ENCODE data around the gene HTR7.

HTR7 gene

GRCh38 chr10:90734415-90734814, 123.4 kb downstream of the HTR7 start:
- TF ChIP-seq EZH2 (IDR thresholded peaks at IDR 0.05; ENCODE audit: borderline replicate concordance, low read length) = no peak
- TF ChIP-seq, protein P1, sequence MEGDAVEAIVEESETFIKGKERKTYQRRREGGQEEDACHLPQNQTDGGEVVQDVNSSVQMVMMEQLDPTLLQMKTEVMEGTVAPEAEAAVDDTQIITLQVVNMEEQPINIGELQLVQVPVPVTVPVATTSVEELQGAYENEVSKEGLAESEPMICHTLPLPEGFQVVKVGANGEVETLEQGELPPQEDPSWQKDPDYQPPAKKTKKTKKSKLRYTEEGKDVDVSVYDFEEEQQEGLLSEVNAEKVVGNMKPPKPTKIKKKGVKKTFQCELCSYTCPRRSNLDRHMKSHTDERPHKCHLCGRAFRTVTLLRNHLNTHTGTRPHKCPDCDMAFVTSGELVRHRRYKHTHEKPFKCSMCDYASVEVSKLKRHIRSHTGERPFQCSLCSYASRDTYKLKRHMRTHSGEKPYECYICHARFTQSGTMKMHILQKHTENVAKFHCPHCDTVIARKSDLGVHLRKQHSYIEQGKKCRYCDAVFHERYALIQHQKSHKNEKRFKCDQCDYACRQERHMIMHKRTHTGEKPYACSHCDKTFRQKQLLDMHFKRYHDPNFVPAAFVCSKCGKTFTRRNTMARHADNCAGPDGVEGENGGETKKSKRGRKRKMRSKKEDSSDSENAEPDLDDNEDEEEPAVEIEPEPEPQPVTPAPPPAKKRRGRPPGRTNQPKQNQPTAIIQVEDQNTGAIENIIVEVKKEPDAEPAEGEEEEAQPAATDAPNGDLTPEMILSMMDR (IDR thresholded peaks at IDR 0.05; ENCODE audit: low read length) = no peak
- no peak overlapping the region for H3K4me2 ChIP-seq (ENCODE audit: low read length)
- H3F3A ChIP-seq (ENCODE audit: insufficient read depth, low read length) = no peaks in the 10 kb centered on the region
- no peak overlapping the region for H3K4me3 ChIP-seq (ENCODE audit: low read depth, low read length, poor library complexity, severe bottlenecking)
- no peaks in the 10 kb centered on the region for H3K79me2 ChIP-seq (ENCODE audit: insufficient read depth, low read length)
- no peaks in the 10 kb centered on the region for H3K9me2 ChIP-seq (ENCODE audit: low read depth, low read length)
- no peaks in the 10 kb centered on the region for H3K27me3 ChIP-seq (ENCODE audit: insufficient read depth, low read length)
- H3K36me3 ChIP-seq (ENCODE audit: insufficient read depth, low read length) = no peaks in the 10 kb centered on the region
- H2AFZ ChIP-seq (ENCODE audit: low read length) = no peak overlapping the region
- no peak overlapping the region for H3K27ac ChIP-seq (ENCODE audit: low read depth, low read length, poor library complexity, severe bottlenecking)
- no peaks in the 10 kb centered on the region for H4K20me1 ChIP-seq (ENCODE audit: insufficient read depth, low read length)
- no peaks in the 10 kb centered on the region for H3K9me3 ChIP-seq (ENCODE audit: low read length)
- no peak overlapping the region for H3K9ac ChIP-seq (ENCODE audit: low read length)
- H3K4me1 ChIP-seq (ENCODE audit: insufficient read depth, low read length, severe bottlenecking) = no peaks in the 10 kb centered on the region

DNA sequence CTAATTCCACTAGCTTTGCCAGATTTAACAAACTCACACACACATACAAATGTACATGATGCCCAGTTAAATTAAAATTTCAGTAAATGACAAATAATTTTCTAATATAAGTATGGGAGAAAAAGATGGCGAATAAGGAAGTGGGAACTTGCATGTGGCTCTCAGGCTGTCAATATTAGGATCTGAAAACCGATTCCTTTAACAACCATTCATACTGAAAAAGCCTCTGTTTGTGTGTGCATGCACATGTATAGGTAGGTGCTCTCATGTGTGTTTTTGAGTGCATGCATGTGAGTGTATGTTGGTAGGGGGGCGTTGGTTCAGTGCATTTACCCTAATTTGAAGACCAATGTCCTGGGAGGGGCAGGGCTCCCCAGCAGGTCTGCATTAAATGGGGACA, 125.3 kb downstream of the HTR7 start:
- Histone ChIP-seq H3F3A (ENCODE audit: insufficient read depth, low read length) (no peaks in the 10 kb centered on the region), H2AFZ (ENCODE audit: low read length) (no peak overlapping the region), H3K27ac (ENCODE audit: low read depth, low read length, poor library complexity, severe bottlenecking) (no peak overlapping the region), H3K4me3 (ENCODE audit: low read depth, low read length, poor library complexity, severe bottlenecking) (no peak overlapping the region), H3K4me2 (ENCODE audit: low read length) (no peak overlapping the region), H3K4me1 (ENCODE audit: insufficient read depth, low read length, severe bottlenecking) (no peaks in the 10 kb centered on the region), H3K36me3 (ENCODE audit: insufficient read depth, low read length) (no peaks in the 10 kb centered on the region), H3K27me3 (ENCODE audit: insufficient read depth, low read length) (no peaks in the 10 kb centered on the region), H3K9me3 (ENCODE audit: low read length) (no peaks in the 10 kb centered on the region), H3K9ac (ENCODE audit: low read length) (no peak overlapping the region), H3K79me2 (ENCODE audit: insufficient read depth, low read length) (no peaks in the 10 kb centered on the region), H4K20me1 (ENCODE audit: insufficient read depth, low read length) (no peaks in the 10 kb centered on the region), H3K9me2 (ENCODE audit: low read depth, low read length) (no peaks in the 10 kb centered on the region)
- TF ChIP-seq, protein P1 (IDR thresholded peaks at IDR 0.05; ENCODE audit: low read length) = no peak
- no peak for TF ChIP-seq EZH2 (IDR thresholded peaks at IDR 0.05; ENCODE audit: borderline replicate concordance, low read length)

DNA sequence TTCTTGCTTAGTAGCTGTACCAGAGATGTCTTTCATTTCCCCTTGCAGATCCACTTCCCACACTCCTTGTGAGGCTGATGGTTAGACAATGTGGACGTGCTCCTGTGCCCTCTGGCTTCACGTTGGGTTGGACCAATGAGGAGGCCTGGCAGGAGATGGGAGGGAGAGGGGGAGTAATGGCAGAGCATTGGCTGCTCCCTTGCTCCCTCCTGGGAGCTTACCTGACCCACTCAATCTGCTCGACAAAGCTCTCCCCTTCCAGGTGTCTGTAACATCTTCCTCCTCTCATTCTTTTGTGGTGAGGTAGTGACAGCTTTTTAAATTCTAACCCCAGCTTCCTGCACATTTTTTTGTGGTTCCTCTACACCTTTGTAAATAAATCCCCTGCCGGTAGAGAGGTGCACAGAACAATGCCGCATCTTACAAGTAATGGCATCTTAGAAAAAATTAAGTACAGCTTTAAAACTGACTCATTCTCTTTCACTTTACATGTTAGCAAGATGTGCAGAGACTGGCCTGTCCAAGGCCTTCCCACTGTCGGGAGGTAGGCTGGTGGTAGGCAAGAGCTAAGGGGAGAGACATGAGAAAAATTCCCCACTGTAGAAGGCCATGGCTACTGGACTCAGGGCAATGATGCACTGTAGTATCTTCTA, 134.3 kb downstream of the HTR7 start:
- no peaks in the 10 kb centered on the region for H3K9me2 ChIP-seq (ENCODE audit: low read depth, low read length)
- H4K20me1 ChIP-seq (ENCODE audit: insufficient read depth, low read length) = no peaks in the 10 kb centered on the region
- no peaks in the 10 kb centered on the region for H3K4me1 ChIP-seq (ENCODE audit: insufficient read depth, low read length, severe bottlenecking)
- no peaks in the 10 kb centered on the region for H3K79me2 ChIP-seq (ENCODE audit: insufficient read depth, low read length)
- H3K27me3 ChIP-seq (ENCODE audit: insufficient read depth, low read length) = no peaks in the 10 kb centered on the region
- H3K27ac ChIP-seq (ENCODE audit: low read depth, low read length, poor library complexity, severe bottlenecking) = no peak overlapping the region
- H3K9ac ChIP-seq (ENCODE audit: low read length) = no peak overlapping the region
- no peak overlapping the region for H3K4me2 ChIP-seq (ENCODE audit: low read length)
- no peak overlapping the region for H3K4me3 ChIP-seq (ENCODE audit: low read depth, low read length, poor library complexity, severe bottlenecking)
- H3F3A ChIP-seq (ENCODE audit: insufficient read depth, low read length) = no peaks in the 10 kb centered on the region
- no peak for TF ChIP-seq EZH2 (IDR thresholded peaks at IDR 0.05; ENCODE audit: borderline replicate concordance, low read length)
- TF ChIP-seq, protein P1 (IDR thresholded peaks at IDR 0.05; ENCODE audit: low read length) = no peak
- H3K9me3 ChIP-seq (ENCODE audit: low read length) = no peaks in the 10 kb centered on the region
- no peaks in the 10 kb centered on the region for H3K36me3 ChIP-seq (ENCODE audit: insufficient read depth, low read length)
- no peak overlapping the region for H2AFZ ChIP-seq (ENCODE audit: low read length)

All from OCI-LY1 (cell line).